ENCODE measurements around the gene CPNE1.
A peak's percentile ranks its signal among the peaks of the same experiment; 100 is the strongest.

Gene CPNE1

GRCh38 chr20:35620818-35621559 lies 43.7 kb downstream of the CPNE1 start:
- no peak for DNase-seq (ENCODE audit: low read depth)

- DNase-seq (ENCODE audit: low read depth), result no peak
Observed at GRCh38 chr20:35619196-35620095, 45.3 kb downstream of the CPNE1 start.

- no peak for DNase-seq (ENCODE audit: low read depth)
Observed at GRCh38 chr20:35618263-35619131, 46.2 kb downstream of the CPNE1 start.

GRCh38 chr20:35617397-35618262 lies 47.1 kb downstream of the CPNE1 start:
- DNase-seq (ENCODE audit: low read depth), result no peak

GRCh38 chr20:35616465-35617396 lies 48.0 kb downstream of the CPNE1 start:
- peak; percentile 60 for DNase-seq (ENCODE audit: low read depth)

GRCh38 chr20:35615667-35616464 lies 48.8 kb downstream of the CPNE1 start, which contains the start of gene SPAG4:
SPAG4 (plus strand) TSS chr20:35615829; CDS start chr20:35616004, 175 bp downstream.
- DNase-seq (ENCODE audit: low read depth), result peak; percentile 99

- no peak for DNase-seq (ENCODE audit: low read depth)
Observed at GRCh38 chr20:35611482-35611881, 53.2 kb downstream of the CPNE1 start.

- no peak for DNase-seq (ENCODE audit: low read depth)
Observed at GRCh38 chr20:35610833-35611427, 53.8 kb downstream of the CPNE1 start.

GRCh38 chr20:35607003-35607735 lies 57.5 kb downstream of the CPNE1 start:
- no peak for DNase-seq (ENCODE audit: low read depth)

- DNase-seq (ENCODE audit: low read depth), result no peak
Observed at GRCh38 chr20:35606127-35606526, 58.6 kb downstream of the CPNE1 start.

- DNase-seq (ENCODE audit: low read depth), result no peak
Observed at GRCh38 chr20:35604449-35604747, 60.3 kb downstream of the CPNE1 start.

- no peak for DNase-seq (ENCODE audit: low read depth)
Observed at GRCh38 chr20:35603695-35604448, 60.8 kb downstream of the CPNE1 start.

GRCh38 chr20:35602851-35603495 lies 61.7 kb downstream of the CPNE1 start:
- DNase-seq (ENCODE audit: low read depth), result no peak

GRCh38 chr20:35601990-35602389 lies 62.7 kb downstream of the CPNE1 start:
- no peak for DNase-seq (ENCODE audit: low read depth)

GRCh38 chr20:35600993-35601973 lies 63.4 kb downstream of the CPNE1 start:
- DNase-seq (ENCODE audit: low read depth), result no peak

All from fibroblast of the conjunctiva (primary cell).